GM21723 (cell line): ENCODE results near the gene DPYSL5.

Experiments
- ATAC-seq: cut with Tn5 transposase; IDR thresholded peaks from one replicate; pipeline ENCODE4 v1.9.1; 2021; ENCODE audit warnings: mild to moderate bottlenecking, moderate library complexity; ENCODE audit not compliant: unreplicated experiment

Gene DPYSL5

GRCh38 chr2:26986576-26986975, 138.6 kb downstream of the DPYSL5 start:
- ATAC-seq: no peak

- no peak for ATAC-seq
These were observed 140.3 kb downstream of the DPYSL5 start for GRCh38 chr2:26988058-26988860.

- no peak for ATAC-seq
These were observed 141.2 kb downstream of the DPYSL5 start for GRCh38 chr2:26989156-26989555.

- ATAC-seq: no peak
These were observed 143.8 kb downstream of the DPYSL5 start for GRCh38 chr2:26991717-26992116.

- ATAC-seq: no peak
These were observed 145.8 kb downstream of the DPYSL5 start for GRCh38 chr2:26993768-26994167.

GRCh38 chr2:26994983-26995382, 147.1 kb downstream of the DPYSL5 start:
- ATAC-seq: no peak

- ATAC-seq: no peak
These were observed 149.5 kb downstream of the DPYSL5 start for GRCh38 chr2:26997394-26997793.

- no peak for ATAC-seq
These were observed 150.4 kb downstream of the DPYSL5 start for GRCh38 chr2:26998323-26998722.
